OCI-LY7 (cell line): ENCODE data around the gene TBC1D17. TPM values are rescaled to one million over a fixed set of nuclear protein-coding genes. Genes with fewer than 3 reads are reported as not detected.
A peak's percentile ranks its signal among the peaks of the same experiment; 100 is the strongest.

Experiments used
- BruUV-seq: library from RNA; stranded (reverse); fragments of 400-500 nt; replicated peaks from 2 replicates; lab custom pipeline; 2021; lab: Mats Ljungman, UMichigan
- CTCF ChIA-PET: fragments of 300-600 bp; sonication (Branson Sonifier 250); formaldehyde crosslinking; loops from one replicate; lab custom pipeline; 2022; ENCODE audit warnings: antibody characterized with exemption; ENCODE audit not compliant: unreplicated experiment; lab: Charles Lee
- POLR2A ChIA-PET: fragments of 300-600 bp; sonication (Branson Sonifier 250); formaldehyde crosslinking; loops from one replicate; lab custom pipeline; 2022; ENCODE audit warnings: antibody characterized with exemption; lab: Charles Lee
- DNase-seq: peaks from one replicate; pipeline ENCODE4 v3.0.0-alpha.2; 2015; ENCODE audit warnings: low spot score
- H2AFZ ChIP-seq: fragments of 200-600 bp; sonication (generic), shearing (Covaris generic); 2 replicates; pipeline ENCODE4 v1.6.1; 2014; ENCODE audit warnings: mild to moderate bottlenecking, antibody characterized with exemption, low read length, moderate library complexity
- H3K27ac ChIP-seq: fragments of 200-600 bp; sonication (generic); 2 replicates; pipeline ENCODE4 v1.5.1; 2014; ENCODE audit warnings: mixed run types, low read depth, mild to moderate bottlenecking, moderate library complexity, low read length, inconsistent platforms; ENCODE audit not compliant: poor library complexity, severe bottlenecking
- H3K36me3 ChIP-seq: fragments of 200-600 bp; sonication (generic); 2 replicates; pipeline ENCODE4 v1.6.1; 2014; ENCODE audit warnings: mild to moderate bottlenecking, antibody characterized with exemption, low read length, moderate library complexity, mixed read lengths; ENCODE audit not compliant: insufficient read depth
- H3K4me1 ChIP-seq: fragments of 200-600 bp; sonication (generic); 2 replicates; pipeline ENCODE4 v1.5.1; 2014; ENCODE audit warnings: mild to moderate bottlenecking, low read length; ENCODE audit not compliant: insufficient read depth, poor library complexity, severe bottlenecking
- H3K4me2 ChIP-seq: fragments of 200-600 bp; sonication (generic); 2 replicates; pipeline ENCODE4 v1.6.1; 2014; ENCODE audit warnings: mild to moderate bottlenecking, low read length
- H3K4me3 ChIP-seq: fragments of 200-600 bp; sonication (generic); 2 replicates; pipeline ENCODE4 v1.5.1; 2014; ENCODE audit warnings: mild to moderate bottlenecking, low read depth, low read length; ENCODE audit not compliant: poor library complexity, severe bottlenecking
- H3K79me2 ChIP-seq: fragments of 200-600 bp; sonication (generic); 2 replicates; pipeline ENCODE4 v1.6.1; 2016; ENCODE audit warnings: low read depth, mild to moderate bottlenecking, low read length, moderate library complexity, mixed read lengths; ENCODE audit not compliant: insufficient read depth
- H3K9me2 ChIP-seq: fragments of 200-600 bp; sonication (generic); 2 replicates; pipeline ENCODE4 v1.6.1; 2016; ENCODE audit warnings: mild to moderate bottlenecking, low read length, mixed read lengths; ENCODE audit not compliant: insufficient read depth
- H3K9me3 ChIP-seq: fragments of 200-600 bp; sonication (generic); 2 replicates; pipeline ENCODE4 v1.6.1; 2014; ENCODE audit warnings: mild to moderate bottlenecking, mixed run types, low read length, mixed read lengths
- H4K20me1 ChIP-seq: fragments of 200-600 bp; sonication (generic); 2 replicates; pipeline ENCODE4 v1.6.1; 2014; ENCODE audit warnings: mild to moderate bottlenecking, antibody characterized with exemption, low read length, moderate library complexity, mixed read lengths; ENCODE audit not compliant: insufficient read depth
- EZH2phosphoT487 ChIP-seq: fragments of 200-600 bp; sonication (generic); IDR thresholded peaks from 2 replicates; pipeline ENCODE4 v1.6.1; 2018; ENCODE audit warnings: low read depth, borderline replicate concordance, mild to moderate bottlenecking, mixed run types, antibody characterized with exemption, low read length, moderate library complexity, mixed read lengths
- intact Hi-C: fragments of 100-400 bp; cut with micrococcal nuclease; formaldehyde crosslinking; loops from one replicate; pipeline ENCODE4 v1.10.0; 2022; ENCODE audit not compliant: unreplicated experiment
- total RNA-seq, 2 experiments: library from RNA; depleted of rRNA in 1 of 2; stranded (reverse); fragments of >200 nt in 1 of 2; shearing (Covaris generic) in 1 of 2; gene quantifications; 2 replicates each; pipeline ENCODE4 v1.2.3, GENCODE V29; 2014 to 2022
- TF ChIP-seq, protein P1 (sequence below): fragments of 200-600 bp; sonication (generic); conservative IDR thresholded peaks from 2 replicates; pipeline ENCODE4 v1.5.1; 2014; ENCODE audit warnings: mild to moderate bottlenecking, antibody characterized with exemption, low read length, moderate library complexity, mixed read lengths

The TBC1D17 gene
- total RNA-seq, 2 experiments from 2014 or later: 8.0 to 24.0 TPM

- BruUV-seq: no TSS peak
- Histone ChIP-seq H3K36me3 (peaks cover 11% of the 10 kb centered on the region; the same call in 1 of the 2 replicates), H3K4me1 (peaks cover 37% of the 10 kb centered on the region), H3K79me2 (peaks cover 13% of the 10 kb centered on the region; the same call in 1 of the 2 replicates), H2AFZ (no peak overlapping the region), H3K9me2 (no peaks in the 10 kb centered on the region), H3K4me2 (no peak overlapping the region), H3K4me3 (no peak overlapping the region), H3K27ac (no peak overlapping the region), H4K20me1 (no peaks in the 10 kb centered on the region), H3K9me3 (no peaks in the 10 kb centered on the region)
- TF ChIP-seq EZH2phosphoT487: no peak
- TF ChIP-seq, protein P1, sequence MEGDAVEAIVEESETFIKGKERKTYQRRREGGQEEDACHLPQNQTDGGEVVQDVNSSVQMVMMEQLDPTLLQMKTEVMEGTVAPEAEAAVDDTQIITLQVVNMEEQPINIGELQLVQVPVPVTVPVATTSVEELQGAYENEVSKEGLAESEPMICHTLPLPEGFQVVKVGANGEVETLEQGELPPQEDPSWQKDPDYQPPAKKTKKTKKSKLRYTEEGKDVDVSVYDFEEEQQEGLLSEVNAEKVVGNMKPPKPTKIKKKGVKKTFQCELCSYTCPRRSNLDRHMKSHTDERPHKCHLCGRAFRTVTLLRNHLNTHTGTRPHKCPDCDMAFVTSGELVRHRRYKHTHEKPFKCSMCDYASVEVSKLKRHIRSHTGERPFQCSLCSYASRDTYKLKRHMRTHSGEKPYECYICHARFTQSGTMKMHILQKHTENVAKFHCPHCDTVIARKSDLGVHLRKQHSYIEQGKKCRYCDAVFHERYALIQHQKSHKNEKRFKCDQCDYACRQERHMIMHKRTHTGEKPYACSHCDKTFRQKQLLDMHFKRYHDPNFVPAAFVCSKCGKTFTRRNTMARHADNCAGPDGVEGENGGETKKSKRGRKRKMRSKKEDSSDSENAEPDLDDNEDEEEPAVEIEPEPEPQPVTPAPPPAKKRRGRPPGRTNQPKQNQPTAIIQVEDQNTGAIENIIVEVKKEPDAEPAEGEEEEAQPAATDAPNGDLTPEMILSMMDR: no peak
- intact Hi-C loops: no loop called here
- ChIA-PET CTCF (no interaction called here), POLR2A (interaction anchor here (0.5 kb wide), 1 partner anchor 778 kb away, joined by 4 read pairs; no protein-coding TSS in a partner anchor)
- no peak for DNase-seq
Measured at GRCh38 chr19:49873129-49873521, 4.4 kb upstream of the TBC1D17 start.

GRCh38 chr19:49873834-49874233, 3.7 kb upstream of the TBC1D17 start:
- TF ChIP-seq, protein P1: no peak
- no peak for TF ChIP-seq EZH2phosphoT487
- no TSS peak for BruUV-seq
- peaks cover 37% of the 10 kb centered on the region for H3K4me1 ChIP-seq
- H3K27ac ChIP-seq: no peak overlapping the region
- H3K9me3 ChIP-seq: no peaks in the 10 kb centered on the region
- H4K20me1 ChIP-seq: no peaks in the 10 kb centered on the region
- peaks cover 13% of the 10 kb centered on the region; the same call in 1 of the 2 replicates for H3K79me2 ChIP-seq
- intact Hi-C loops: no loop called here
- H3K4me3 ChIP-seq: no peak overlapping the region
- peaks cover 11% of the 10 kb centered on the region; the same call in 1 of the 2 replicates for H3K36me3 ChIP-seq
- no peak for DNase-seq
- POLR2A ChIA-PET: no interaction called here
- CTCF ChIA-PET: no interaction called here
- no peak overlapping the region for H2AFZ ChIP-seq
- H3K9me2 ChIP-seq: no peaks in the 10 kb centered on the region
- no peak overlapping the region for H3K4me2 ChIP-seq

- DNase-seq: no peak
- Histone ChIP-seq H2AFZ (no peak overlapping the region), H3K9me3 (no peaks in the 10 kb centered on the region), H3K4me3 (peak overlapping the region; percentile 90), H3K4me1 (peaks cover 42% of the 10 kb centered on the region), H3K4me2 (peak overlapping the region; percentile 93), H3K79me2 (peaks cover 13% of the 10 kb centered on the region; the same call in 1 of the 2 replicates), H3K9me2 (no peaks in the 10 kb centered on the region), H3K36me3 (peaks cover 11% of the 10 kb centered on the region; the same call in 1 of the 2 replicates), H4K20me1 (no peaks in the 10 kb centered on the region), H3K27ac (no peak overlapping the region)
- ChIA-PET POLR2A (no interaction called here), CTCF (no interaction called here)
- intact Hi-C loops: loop anchor here (5.0 kb wide), 1 partner anchor 282 kb away; the partner anchor contains the start of gene PRR12
- no TSS peak for BruUV-seq
- no peak for TF ChIP-seq EZH2phosphoT487
- TF ChIP-seq, protein P1: no peak
Measured at GRCh38 chr19:49874503-49875157, 2.9 kb upstream of the TBC1D17 start.
